PFSK-1 (cell line): ENCODE measurements around the gene PGAM1.

Experiments
- FOXP2 ChIP-seq: optimal IDR thresholded peaks from 2 replicates; pipeline ENCODE3; 2011; ENCODE audit warnings: borderline replicate concordance, control low read depth, inconsistent platforms; ENCODE audit not compliant: insufficient read depth; ENCODE audit errors: extremely low read length, extremely low read depth
- POLR2AphosphoS5 ChIP-seq: IDR thresholded peaks from 2 replicates; pipeline ENCODE4 v1.6.1; 2012; ENCODE audit warnings: low read depth, mild to moderate bottlenecking, control low read depth, low read length, moderate library complexity
- REST ChIP-seq, 2 experiments: IDR thresholded peaks; 2 replicates each; pipeline versions ENCODE4 v1.6.1 to v1.8.0; 2011 to 2012; ENCODE audit warnings: low read depth in 2 of 2, low read length in 2 of 2, control low read depth in 1 of 2, inconsistent platforms in 1 of 2, mild to moderate bottlenecking in 1 of 2, moderate library complexity in 1 of 2; ENCODE audit not compliant: insufficient read depth in 1 of 2

DNA sequence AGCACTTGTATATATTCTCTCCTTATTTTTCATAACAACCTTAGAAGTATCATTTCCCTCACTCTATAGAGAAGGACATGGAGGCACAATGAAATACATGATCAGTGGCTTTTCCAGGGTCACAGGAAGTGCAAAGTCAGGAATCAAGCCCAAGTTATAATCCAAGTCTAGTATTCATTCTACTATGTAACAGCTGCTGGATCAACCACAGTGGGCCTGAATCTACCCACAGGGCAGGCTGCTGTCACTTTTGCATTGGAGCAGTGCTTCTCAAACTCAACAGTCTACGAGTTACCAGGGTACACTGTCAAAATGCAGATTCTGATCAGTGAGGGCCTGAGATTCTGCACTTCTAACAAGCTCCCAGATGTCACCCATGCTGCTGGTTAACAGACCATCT lies 38.2 kb downstream of the PGAM1 start:
- TF ChIP-seq POLR2AphosphoS5 (no peak), FOXP2 (no peak), REST (IDR thresholded peaks at IDR 0.05; ENCODE audit: insufficient read depth in 1 of 2, low read depth in 2 of 2, low read length in 2 of 2) (no peak)
